PFSK-1 (cell line): ENCODE data around the gene DNAH9.

Experiments
- FOXP2 ChIP-seq: optimal IDR thresholded peaks from 2 replicates; pipeline ENCODE3; 2011; ENCODE audit warnings: borderline replicate concordance, control low read depth, inconsistent platforms; ENCODE audit not compliant: insufficient read depth; ENCODE audit errors: extremely low read length, extremely low read depth
- POLR2AphosphoS5 ChIP-seq: IDR thresholded peaks from 2 replicates; pipeline ENCODE4 v1.6.1; 2012; ENCODE audit warnings: low read depth, mild to moderate bottlenecking, control low read depth, low read length, moderate library complexity
- REST ChIP-seq, 2 experiments: IDR thresholded peaks; 2 replicates each; pipeline versions ENCODE4 v1.6.1 to v1.8.0; 2011 to 2012; ENCODE audit warnings: low read depth in 2 of 2, low read length in 2 of 2, control low read depth in 1 of 2, inconsistent platforms in 1 of 2, mild to moderate bottlenecking in 1 of 2, moderate library complexity in 1 of 2; ENCODE audit not compliant: insufficient read depth in 1 of 2
- SIN3A ChIP-seq: IDR thresholded peaks from 2 replicates; pipeline ENCODE4 v1.6.1; 2012; ENCODE audit warnings: mild to moderate bottlenecking, low read length, moderate library complexity, borderline replicate concordance; ENCODE audit not compliant: insufficient read depth
- TAF1 ChIP-seq: IDR thresholded peaks from 2 replicates; pipeline ENCODE4 v1.6.1; 2012; ENCODE audit warnings: low read length, control low read depth, borderline replicate concordance; ENCODE audit not compliant: insufficient read depth

Gene DNAH9

DNA sequence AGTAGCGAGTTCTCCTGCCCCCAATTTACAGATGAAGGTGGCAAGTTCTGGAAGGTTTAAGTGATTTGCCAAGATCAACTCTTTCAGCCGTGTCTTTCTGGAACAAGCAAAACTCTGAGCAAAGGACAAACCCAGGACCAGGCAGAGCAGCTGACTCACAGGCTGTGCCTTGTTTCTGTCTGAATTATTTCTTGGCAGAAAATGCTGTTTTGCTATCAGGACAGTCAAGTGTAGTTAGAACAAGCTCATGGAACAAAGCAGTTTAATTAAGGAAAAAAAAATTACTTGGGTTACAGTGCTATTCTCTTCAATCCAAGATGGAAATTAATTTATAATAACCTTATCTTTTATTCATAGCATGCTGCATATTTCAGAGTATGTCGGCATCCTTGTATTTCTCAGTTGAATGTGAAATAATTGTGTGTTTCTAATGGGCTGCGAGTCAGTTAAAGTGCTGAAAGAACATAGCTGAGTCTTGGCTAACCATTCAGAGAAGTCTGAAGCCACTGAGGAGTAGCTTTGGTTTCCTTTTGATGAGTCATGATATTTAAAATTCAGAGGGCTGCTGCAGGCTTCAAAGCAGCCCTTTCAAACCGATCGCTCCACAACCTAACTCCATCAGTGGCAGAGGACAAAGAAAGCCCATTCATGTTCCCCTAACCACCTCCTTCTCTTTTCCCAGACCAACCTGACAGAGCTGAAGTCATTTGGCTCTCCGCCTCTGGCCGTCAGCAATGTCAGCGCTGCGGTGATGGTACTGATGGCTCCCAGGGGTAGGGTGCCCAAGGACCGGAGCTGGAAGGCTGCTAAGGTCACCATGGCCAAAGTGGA, 255.3 kb downstream of the DNAH9 start:
- TF ChIP-seq REST (IDR thresholded peaks at IDR 0.05; ENCODE audit: insufficient read depth in 1 of 2, low read depth in 2 of 2, low read length in 2 of 2) (no peak), POLR2AphosphoS5 (no peak), FOXP2 (no peak), SIN3A (no peak), TAF1 (no peak)

DNA sequence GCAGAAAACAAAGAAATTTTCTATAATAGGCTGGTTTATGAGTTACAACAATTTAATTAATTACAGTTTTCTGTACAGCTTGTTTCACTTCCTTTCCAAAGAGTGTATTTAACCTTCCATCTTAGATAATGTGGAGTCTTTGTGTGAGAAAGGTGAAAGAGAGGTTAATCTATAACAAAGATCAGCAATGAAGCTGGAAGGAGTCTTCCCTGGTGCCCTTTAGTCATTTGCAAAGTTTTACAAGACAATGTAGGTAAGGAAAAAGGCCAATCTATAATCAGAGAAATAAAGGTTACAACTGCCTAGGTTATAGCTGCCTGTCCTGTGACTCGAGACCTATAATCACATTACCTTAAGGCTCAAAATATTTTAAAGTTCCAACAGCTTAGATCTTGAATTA, 257.0 kb downstream of the DNAH9 start:
- TF ChIP-seq TAF1 (no peak), POLR2AphosphoS5 (no peak), REST (IDR thresholded peaks at IDR 0.05; ENCODE audit: insufficient read depth in 1 of 2, low read depth in 2 of 2, low read length in 2 of 2) (no peak), FOXP2 (no peak), SIN3A (no peak)

GRCh38 chr17:11857006-11857405, 258.7 kb downstream of the DNAH9 start:
- TF ChIP-seq REST (IDR thresholded peaks at IDR 0.05; ENCODE audit: insufficient read depth in 1 of 2, low read depth in 2 of 2, low read length in 2 of 2) = no peak
- TF ChIP-seq FOXP2 = no peak
- no peak for TF ChIP-seq SIN3A
- TF ChIP-seq TAF1 = no peak
- no peak for TF ChIP-seq POLR2AphosphoS5

DNA sequence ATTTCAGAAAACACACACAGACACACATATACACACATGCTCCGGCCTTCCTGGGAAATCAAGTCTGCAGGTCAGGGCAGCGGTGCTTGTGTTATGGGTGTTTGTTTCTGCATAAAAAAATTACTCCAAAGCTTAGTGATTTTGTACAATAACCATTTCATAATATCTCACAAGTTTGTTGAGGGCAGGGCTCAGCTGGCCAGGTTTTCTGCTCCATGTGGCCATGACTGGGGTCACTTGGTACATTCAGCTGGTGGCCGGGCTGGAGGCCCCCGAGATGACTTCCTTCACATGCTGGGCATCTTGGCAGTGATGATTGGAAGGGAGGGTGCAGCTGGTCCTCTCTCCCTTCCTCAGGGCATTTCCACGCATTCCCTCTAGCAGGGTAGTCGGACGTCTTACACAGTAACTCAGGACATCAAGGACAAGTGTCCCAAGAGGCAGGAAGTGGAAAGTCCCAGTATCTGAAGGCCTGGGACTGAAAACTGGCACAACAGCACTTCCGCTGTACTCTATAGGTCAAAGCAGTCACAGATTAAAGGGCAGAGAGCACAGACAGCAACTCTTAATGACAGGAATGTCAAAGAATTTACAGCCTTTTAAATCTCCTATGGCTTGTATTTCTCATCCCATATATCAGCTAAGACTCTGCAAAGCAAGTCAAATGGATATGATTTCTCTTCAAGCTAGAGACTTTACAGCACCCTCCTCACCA, 271.6 kb downstream of the DNAH9 start:
- TF ChIP-seq SIN3A = no peak
- no peak for TF ChIP-seq FOXP2
- no peak for TF ChIP-seq REST (IDR thresholded peaks at IDR 0.05; ENCODE audit: insufficient read depth in 1 of 2, low read depth in 2 of 2, low read length in 2 of 2)
- no peak for TF ChIP-seq POLR2AphosphoS5
- no peak for TF ChIP-seq TAF1
